Neural progenitor cell (in vitro differentiated cells): ENCODE measurements around the gene SEMA6A.

ENCODE experiments used
- CTCF ChIP-seq: fragments of 200-600 bp; sonication (generic); IDR thresholded peaks from 2 replicates; pipeline ENCODE4 v1.5.1; 2017; ENCODE audit warnings: antibody characterized with exemption, mild to moderate bottlenecking
- EZH2 ChIP-seq: fragments of 200-600 bp; sonication (generic); IDR thresholded peaks from 2 replicates; pipeline ENCODE4 v1.6.1; 2017; ENCODE audit warnings: antibody characterized with exemption, mild to moderate bottlenecking, moderate library complexity

GRCh38 chr5:116564312-116564711, 10.3 kb downstream of the SEMA6A start:
- TF ChIP-seq EZH2 (no peak), CTCF (no peak)
